GM12878 (cell line): ENCODE data around the gene DNAI7. TPM values are rescaled to one million over a fixed set of nuclear protein-coding genes. Genes with fewer than 3 reads are reported as not detected.

Source experiments
- ATAC-seq: fragments of 200-7000 bp; cut with Tn5 transposase; 3 replicates; pipeline ENCODE4 v1.9.1; 2020; ENCODE audit warnings: mild to moderate bottlenecking, moderate library complexity
- BruUV-seq: library from RNA; stranded (reverse); fragments of 400-500 nt; replicated peaks from 2 replicates; lab custom pipeline; 2021; lab: Mats Ljungman, UMichigan
- CTCF ChIA-PET: fragments of 300-600 bp; sonication (Branson Sonifier 250); formaldehyde crosslinking; extraction: SDS; loops from one replicate; lab custom pipeline; 2021; ENCODE audit warnings: inconsistent platforms; lab: Yijun Ruan, JAX
- POLR2A ChIA-PET: fragments of 350-600 bp; formaldehyde crosslinking; extraction: SDS; loops from one replicate; lab custom pipeline; 2021; ENCODE audit warnings: inconsistent platforms; lab: Charles Lee
- RAD21 ChIA-PET: fragments of 300-600 bp; sonication (Branson Sonifier 250); formaldehyde crosslinking; loops from one replicate; lab custom pipeline; 2023; ENCODE audit warnings: antibody characterized with exemption; ENCODE audit not compliant: unreplicated experiment; lab: Charles Lee
- SMC1A ChIA-PET: fragments of 300-600 bp; sonication (Branson Sonifier 250); formaldehyde crosslinking; loops from one replicate; lab custom pipeline; 2023; ENCODE audit not compliant: unreplicated experiment, uncharacterized antibody; lab: Charles Lee
- DNase-seq: peaks from one replicate; pipeline ENCODE4 v3.0.0-alpha.2; 2011; ENCODE audit warnings: low read depth, low spot score
- FAIRE-seq: peaks from 3 replicates; lab custom pipeline; 2011; peaks lifted over from hg19 to GRCh38; lab: Jason Lieb, UNC
- H2AFZ ChIP-seq: 2 replicates; pipeline ENCODE4 v1.6.0; 2011; ENCODE audit warnings: low read depth, low read length, control low read depth; ENCODE audit not compliant: control insufficient read depth
- H3K27ac ChIP-seq: 2 replicates; pipeline ENCODE4 v1.5.1; 2011; ENCODE audit warnings: control low read depth; ENCODE audit not compliant: control insufficient read depth, insufficient read depth
- H3K27me3 ChIP-seq, 2 experiments: replicated peaks in 1 of 2; 2 replicates each; pipeline versions ENCODE4 v1.6.0 to v1.6.1; 2011; ENCODE audit warnings: low read length in 1 of 2; ENCODE audit not compliant: control insufficient read depth in 2 of 2, insufficient read depth in 2 of 2
- H3K36me3 ChIP-seq, 2 experiments: 2 replicates each; pipeline ENCODE4 v1.5.1; 2011; ENCODE audit warnings: low read length in 1 of 2; ENCODE audit not compliant: control insufficient read depth in 2 of 2, insufficient read depth in 2 of 2
- H3K4me1 ChIP-seq: 2 replicates; pipeline ENCODE4 v1.6.1; 2011; ENCODE audit warnings: mild to moderate bottlenecking, low read length, moderate library complexity, mixed read lengths; ENCODE audit not compliant: control insufficient read depth, insufficient read depth
- H3K4me2 ChIP-seq: 2 replicates; pipeline ENCODE4 v1.6.0; 2011; ENCODE audit warnings: control low read depth; ENCODE audit not compliant: control insufficient read depth, insufficient read depth
- H3K4me3 ChIP-seq: fragments of 200-600 bp; sonication (generic); 2 replicates; pipeline ENCODE4 v1.5.1; 2016
- H3K79me2 ChIP-seq: 2 replicates; pipeline ENCODE4 v1.6.0; 2011; ENCODE audit warnings: low read length; ENCODE audit not compliant: control insufficient read depth, insufficient read depth
- H3K9ac ChIP-seq: 2 replicates; pipeline ENCODE4 v1.8.0; 2011; ENCODE audit warnings: low read length, control low read depth, mixed read lengths; ENCODE audit not compliant: control insufficient read depth, insufficient read depth
- H3K9me3 ChIP-seq: replicated peaks from 3 replicates; pipeline ENCODE4 v1.5.1; 2011; ENCODE audit warnings: mild to moderate bottlenecking, low read length; ENCODE audit not compliant: control insufficient read depth, insufficient read depth
- H4K20me1 ChIP-seq: 2 replicates; pipeline ENCODE4 v1.6.0; 2011; ENCODE audit not compliant: control insufficient read depth, insufficient read depth
- CEBPZ ChIP-seq: fragments of 150-350 bp; IDR thresholded peaks from 2 replicates; pipeline ENCODE4 v1.6.1; 2016; ENCODE audit warnings: low read depth, low read length
- CREM ChIP-seq: IDR thresholded peaks from 2 replicates; pipeline ENCODE4 v1.6.1; 2014; ENCODE audit warnings: antibody characterized with exemption, low read depth
- FOS ChIP-seq: IDR thresholded peaks from 3 replicates; pipeline ENCODE4 v1.6.1; 2011; ENCODE audit warnings: borderline replicate concordance; ENCODE audit not compliant: insufficient read length; ENCODE audit errors: extremely low read depth
- FOXK2 ChIP-seq: fragments of 450-650 bp; IDR thresholded peaks from 2 replicates; pipeline ENCODE4 v1.6.1; 2017; ENCODE audit warnings: mild to moderate bottlenecking, moderate library complexity
- NFXL1 ChIP-seq: fragments of 450-650 bp; IDR thresholded peaks from 2 replicates; pipeline ENCODE4 v1.6.1; 2017; ENCODE audit warnings: antibody characterized with exemption, mild to moderate bottlenecking, borderline replicate concordance
- NFYB ChIP-seq: IDR thresholded peaks from 2 replicates; pipeline ENCODE4 v1.6.1; 2011; ENCODE audit warnings: low read depth, mild to moderate bottlenecking, low read length, improper control_type of control experiment, moderate library complexity; ENCODE audit not compliant: insufficient read depth
- NR2F1 ChIP-seq: fragments of 450-650 bp; conservative IDR thresholded peaks from 2 replicates; pipeline ENCODE4 v1.6.1; 2017; ENCODE audit warnings: mild to moderate bottlenecking
- SMARCA5 ChIP-seq: fragments of 450-650 bp; IDR thresholded peaks from 2 replicates; pipeline ENCODE4 v1.6.1; 2017; ENCODE audit warnings: mild to moderate bottlenecking
- TCF7 ChIP-seq: IDR thresholded peaks from 2 replicates; pipeline ENCODE4 v1.6.1; 2014; ENCODE audit warnings: antibody characterized with exemption, borderline replicate concordance
- USF1 ChIP-seq: IDR thresholded peaks from 2 replicates; pipeline ENCODE4 v1.6.1; 2011; ENCODE audit warnings: borderline replicate concordance, low read depth, mild to moderate bottlenecking, moderate library complexity, mixed read lengths, low read length; ENCODE audit not compliant: insufficient read depth; ENCODE audit errors: extremely low read length
- WGBS: methylation state at CpG from one replicate; pipeline ENCODE4 v1.1.6; 2016; ENCODE audit warnings: low lambda C conversion rate; ENCODE audit not compliant: insufficient replicate concordance, insufficient coverage; ENCODE audit errors: missing lambda C conversion rate; 5-methylcytosine and 5-hydroxymethylcytosine counted together
- in situ Hi-C: fragments of 300-500 bp; cut with MboI; formaldehyde crosslinking; loops from 9 replicates; pipeline ENCODE4 v1.14.3; 2018; ENCODE audit warnings: mixed read lengths
- intact Hi-C: fragments of 100-400 bp; cut with micrococcal nuclease; formaldehyde crosslinking; loops from one replicate; pipeline ENCODE4 v1.14.2; 2022; ENCODE audit not compliant: unreplicated experiment
- polyA plus RNA-seq, 11 experiments: library from polyadenylated mRNA; depleted of rRNA in 4 of 11; unstranded in 6 of 11; stranded (reverse) in 5 of 11; fragments of >200 nt; fragmentation: Nextera tagmentation in 4 of 11; fragmentation: Illumina TruSeq in 1 of 11; extraction: Ambion mirVana in 4 of 11; extraction: Trizol in 1 of 11; gene quantifications; 1 replicate in 1 of 11; 2 replicates in 10 of 11; pipeline versions ENCODE4 v1.2.1 to v1.2.3, GENCODE V29; 2011 to 2016; ENCODE audit warnings: inconsistent platforms in 2 of 11, missing spikeins in 2 of 11, low read depth in 1 of 11
- total RNA-seq, 4 experiments: library from RNA; depleted of rRNA in 3 of 4; stranded (reverse); fragments of >200 nt in 3 of 4; fragmentation: Illumina TruSeq in 1 of 4; extraction: Trizol in 1 of 4; gene quantifications; 2 replicates each; pipeline versions ENCODE4 v1.2.1 to v1.2.3, GENCODE V29; 2013 to 2021

Gene DNAI7
- total and polyA plus RNA-seq, 10 of the 15 experiments (the other 5 are each of a cell fraction or from before 2014, with no cell fraction given): 0.05 to 0.48 (median 0.13) TPM; not detected in 4

- SMC1A ChIA-PET: interaction anchor here (1.0 kb wide), 1 partner anchor 225 kb away, joined by 4 read pairs; no protein-coding TSS in a partner anchor
- no peaks in the 10 kb centered on the region for H3K36me3 ChIP-seq
These were observed 32.1 kb downstream of the DNAI7 start for GRCh38 chr12:25162866-25163265.

More at GRCh38 chr12:25162866-25163265, 32.1 kb downstream of the DNAI7 start:
- intact Hi-C loops: no loop called here
- no TSS peak for BruUV-seq
- no peak overlapping the region for H3K4me3 ChIP-seq
- in situ Hi-C loops: no loop called here
- no peaks in the 10 kb centered on the region; the same call in 1 of the 3 replicates for H3K9me3 ChIP-seq
- WGBS: 93% methylated on average over 6 of the region's 6 CpGs
- no peaks in the 10 kb centered on the region for H3K79me2 ChIP-seq
- H3K9ac ChIP-seq: no peak overlapping the region
- TF ChIP-seq USF1 (no peak), CEBPZ (no peak), NFYB (no peak), FOS (no peak), CREM (no peak), NR2F1 (no peak), NFXL1 (no peak), SMARCA5 (no peak), FOXK2 (no peak), TCF7 (no peak)
- H2AFZ ChIP-seq: no peak overlapping the region
- no peak for ATAC-seq
- no peak for FAIRE-seq
- DNase-seq: no peak
- no peaks in the 10 kb centered on the region for H3K4me1 ChIP-seq
- RAD21 ChIA-PET: interaction anchor here (0.6 kb wide), 1 partner anchor 148 kb away, joined by 3 read pairs; no protein-coding TSS in a partner anchor
- H3K27me3 ChIP-seq: no peaks in the 10 kb centered on the region; a peak in 1 of 4 replicates
- POLR2A ChIA-PET: no interaction called here
- no peaks in the 10 kb centered on the region for H4K20me1 ChIP-seq
- H3K27ac ChIP-seq: no peak overlapping the region
- CTCF ChIA-PET: interaction anchor here (0.6 to 1.7 kb wide), 4 partner anchors 8 to 1567 kb away, joined by 3 read pairs; no protein-coding TSS in a partner anchor
- no peak overlapping the region for H3K4me2 ChIP-seq
